Measurements from ENCODE around the gene OSBPL10.
"Not testable (repeated sequence)": the region's sequence is repeated elsewhere in the genome, so short reads cannot be mapped to it uniquely, and the experiment has no call there.

Gene OSBPL10

DNA sequence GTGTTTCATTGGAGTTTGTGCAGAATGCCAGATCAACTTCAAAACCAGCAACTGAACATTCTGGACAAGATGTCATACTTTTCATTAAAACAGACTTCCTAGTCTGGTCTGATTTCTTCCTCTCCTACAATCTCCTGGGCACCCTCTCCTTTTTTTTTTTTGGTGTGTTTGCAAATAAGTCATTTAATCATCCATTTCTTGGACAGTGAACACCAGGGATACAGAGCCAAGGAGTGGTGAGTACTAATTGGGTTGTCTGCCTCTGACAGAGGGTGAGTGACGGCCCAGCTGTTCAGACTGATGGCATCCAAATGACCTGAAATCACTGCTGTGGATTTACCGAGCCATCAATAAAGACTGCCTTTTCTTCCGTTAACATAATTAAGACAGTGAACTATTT is 290.3 kb downstream of the OSBPL10 start:
- Mint-ChIP-seq H3K36me3 (peaks cover 3% of the 10 kb centered on the region), H3K27me3 (no peaks in the 10 kb centered on the region), H3K4me1 (peaks cover 5% of the 10 kb centered on the region), H3K9me3 (peaks cover 6% of the 10 kb centered on the region), H3K27ac (no peak overlapping the region), H3K4me3 (no peak overlapping the region)

DNA sequence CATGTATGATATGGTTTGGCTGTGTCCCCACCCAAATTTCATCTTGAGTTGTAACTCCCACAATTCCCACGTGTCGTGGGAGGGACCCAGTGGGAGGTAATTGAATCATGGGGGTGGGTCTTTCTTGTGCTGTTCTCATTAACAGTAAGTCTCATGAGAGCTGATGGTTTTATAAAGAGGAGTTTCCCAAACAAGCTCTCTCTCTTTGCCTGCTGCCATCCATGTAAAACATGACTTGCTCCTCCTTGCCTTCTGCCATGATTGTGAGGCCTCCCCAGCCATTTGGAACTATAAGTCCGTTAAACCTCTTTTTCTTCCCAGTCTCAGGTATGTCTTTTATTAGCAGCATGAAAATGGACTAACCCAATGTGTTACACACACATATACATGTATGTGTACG is 291.5 kb downstream of the OSBPL10 start:
- H3K4me1 Mint-ChIP-seq, H3K9me3 Mint-ChIP-seq, H3K36me3 Mint-ChIP-seq, H3K27ac Mint-ChIP-seq, H3K4me3 Mint-ChIP-seq, H3K27me3 Mint-ChIP-seq: not testable (repeated sequence)

DNA sequence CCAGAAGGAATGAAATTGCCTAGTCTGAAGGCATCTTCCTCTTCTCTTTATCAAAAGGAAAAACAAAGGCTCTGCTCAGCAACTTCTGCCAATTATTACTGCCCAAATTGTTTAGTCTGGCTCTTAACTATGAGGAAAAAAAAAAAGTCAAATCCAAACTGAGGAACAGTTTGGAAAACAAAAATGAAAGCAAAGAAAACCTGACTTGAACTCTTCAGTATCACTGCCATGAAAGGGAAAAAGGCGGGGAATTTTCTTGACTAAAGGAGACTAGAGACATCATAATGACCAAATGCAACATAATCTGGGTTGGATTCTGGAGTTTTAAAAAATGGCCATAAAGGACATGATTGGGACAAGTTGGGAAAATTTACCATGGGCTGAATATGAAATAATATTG is 292.1 kb downstream of the OSBPL10 start:
- Mint-ChIP-seq H3K36me3 (peaks cover 3% of the 10 kb centered on the region), H3K4me1 (peaks cover 5% of the 10 kb centered on the region), H3K27ac (no peak overlapping the region)

DNA sequence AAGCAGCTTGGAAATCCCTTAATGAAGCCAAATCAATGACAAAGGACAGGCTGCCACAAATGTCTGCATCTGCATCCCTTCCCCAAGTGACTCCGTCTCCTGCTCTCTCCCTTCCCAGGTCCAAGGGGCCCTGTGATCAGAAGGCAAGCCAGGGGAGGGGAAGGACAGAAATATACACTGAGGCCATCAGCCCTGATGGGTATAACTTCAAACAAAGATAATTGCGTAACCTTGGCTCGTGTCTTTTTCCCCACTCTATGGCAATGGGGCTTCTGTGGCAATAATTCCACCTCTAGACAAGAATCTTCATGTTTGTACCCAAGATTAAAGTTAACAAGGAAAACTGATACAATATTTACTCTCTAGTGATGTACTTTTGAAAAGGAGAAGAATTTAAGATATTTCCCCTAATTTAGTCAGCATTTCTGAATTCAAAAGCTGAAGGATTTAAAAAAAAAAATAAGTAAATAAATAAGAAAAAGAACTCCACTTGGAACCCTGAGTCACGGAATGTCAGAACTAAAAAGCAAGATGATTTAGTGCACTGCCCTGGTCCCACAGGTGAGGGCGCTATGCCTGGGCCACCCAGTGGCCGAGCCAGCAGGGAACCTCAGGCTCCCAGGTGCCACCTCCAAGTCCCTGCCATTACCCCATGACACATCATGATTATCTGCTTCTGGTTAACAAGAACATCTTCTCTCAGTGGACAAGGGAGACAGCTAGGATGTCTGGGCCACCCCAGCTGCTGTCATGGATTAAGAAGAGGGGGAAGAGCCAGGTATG is 293.9 kb downstream of the OSBPL10 start:
- peaks cover 5% of the 10 kb centered on the region for H3K4me1 Mint-ChIP-seq
- H3K4me3 Mint-ChIP-seq = no peak overlapping the region
- H3K9me3 Mint-ChIP-seq = peaks cover 6% of the 10 kb centered on the region
- no peak overlapping the region for H3K27ac Mint-ChIP-seq
- H3K36me3 Mint-ChIP-seq = peaks cover 3% of the 10 kb centered on the region
- H3K27me3 Mint-ChIP-seq = no peaks in the 10 kb centered on the region

More for the DNA sequence above, 292.1 kb downstream of the OSBPL10 start:
- Mint-ChIP-seq H3K4me3 (no peak overlapping the region), H3K27me3 (no peaks in the 10 kb centered on the region), H3K9me3 (peaks cover 6% of the 10 kb centered on the region)

DNA sequence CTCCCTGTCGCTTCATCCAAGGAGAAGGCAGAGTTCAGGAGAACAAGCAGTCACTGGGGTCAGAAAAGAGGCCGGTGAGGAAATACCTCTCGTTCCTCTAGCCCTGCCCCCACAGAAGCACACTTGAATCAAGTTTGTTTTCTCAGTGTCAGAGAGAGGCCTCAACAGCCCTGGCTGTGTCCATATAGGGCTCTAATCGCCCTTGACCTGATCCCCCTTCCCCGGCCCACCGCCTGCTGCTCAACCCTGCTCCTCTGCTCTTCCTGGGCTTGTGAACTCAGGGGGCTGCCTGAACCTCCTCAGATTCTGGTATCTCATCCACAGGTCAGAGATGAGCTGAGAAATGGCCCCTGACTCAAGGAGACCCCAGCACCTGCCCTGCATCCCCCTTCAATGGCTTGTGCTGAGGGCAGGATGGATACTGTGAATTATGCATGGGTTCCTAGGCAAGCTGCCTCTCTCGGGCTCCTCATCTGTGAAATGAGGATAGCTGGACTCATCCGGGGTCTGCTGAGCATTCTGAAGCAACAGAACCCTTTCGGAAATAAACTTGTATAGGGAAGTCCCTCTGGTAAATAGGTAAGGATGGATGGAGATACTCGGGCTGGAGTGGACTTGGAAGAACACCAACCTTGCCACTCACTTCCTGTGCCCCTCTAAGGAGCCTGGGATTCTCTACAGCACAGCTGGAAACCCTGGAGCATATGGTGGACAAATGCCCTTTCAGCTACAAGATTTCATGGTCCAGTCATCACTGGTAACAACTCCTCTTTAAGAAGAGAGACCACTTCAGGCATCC is 300.8 kb downstream of the OSBPL10 start:
- no peaks in the 10 kb centered on the region for H3K27me3 Mint-ChIP-seq
- no peaks in the 10 kb centered on the region for H3K36me3 Mint-ChIP-seq

DNA sequence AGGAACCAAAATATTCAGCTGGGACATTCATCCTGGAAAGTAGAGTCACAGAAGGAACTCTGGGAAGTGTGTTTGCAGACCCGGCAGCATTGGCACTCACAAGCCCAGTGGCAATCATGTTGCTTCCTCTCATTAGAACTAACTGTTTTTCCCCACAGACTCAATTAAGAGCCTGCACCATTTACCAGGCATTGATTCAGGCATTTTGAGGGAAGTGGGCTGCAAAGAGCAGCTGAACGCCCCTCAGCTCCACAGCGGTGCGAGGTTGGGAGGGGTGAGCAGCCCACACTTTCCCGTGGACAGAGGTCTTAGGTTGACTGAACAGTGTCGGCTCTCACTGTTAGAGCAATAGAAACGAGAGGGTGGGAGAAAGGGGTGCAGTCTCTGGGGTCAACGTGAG is 304.5 kb downstream of the OSBPL10 start:
- Mint-ChIP-seq H3K36me3 (no peaks in the 10 kb centered on the region), H3K27ac (no peak overlapping the region), H3K4me1 (no peaks in the 10 kb centered on the region), H3K9me3 (no peaks in the 10 kb centered on the region), H3K4me3 (no peak overlapping the region), H3K27me3 (no peaks in the 10 kb centered on the region)

More for the DNA sequence above, 300.8 kb downstream of the OSBPL10 start:
- H3K4me1 Mint-ChIP-seq = no peaks in the 10 kb centered on the region
- no peak overlapping the region for H3K4me3 Mint-ChIP-seq
- no peak overlapping the region for H3K27ac Mint-ChIP-seq
- H3K9me3 Mint-ChIP-seq = no peaks in the 10 kb centered on the region

DNA sequence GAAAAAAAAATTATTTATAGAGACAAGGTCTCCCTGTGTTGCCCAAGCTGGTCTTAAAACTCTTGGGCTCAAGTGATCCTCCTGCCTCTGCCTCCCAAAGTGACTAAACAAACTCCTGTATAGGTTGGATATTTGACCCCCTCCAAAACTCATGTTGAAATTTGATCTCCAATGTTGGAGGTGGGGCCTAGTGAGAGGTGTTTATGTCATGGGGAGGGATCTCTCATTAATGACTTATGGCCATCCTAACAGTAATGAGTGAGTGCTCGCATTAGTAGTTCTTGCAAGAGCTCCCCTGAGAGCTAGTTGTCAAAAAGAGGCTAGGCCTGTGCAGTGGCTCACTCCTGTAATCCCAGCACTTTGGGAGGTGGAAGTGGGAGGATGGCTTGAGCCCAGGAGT is 307.1 kb downstream of the OSBPL10 start:
- no peaks in the 10 kb centered on the region for H3K9me3 Mint-ChIP-seq

DNA sequence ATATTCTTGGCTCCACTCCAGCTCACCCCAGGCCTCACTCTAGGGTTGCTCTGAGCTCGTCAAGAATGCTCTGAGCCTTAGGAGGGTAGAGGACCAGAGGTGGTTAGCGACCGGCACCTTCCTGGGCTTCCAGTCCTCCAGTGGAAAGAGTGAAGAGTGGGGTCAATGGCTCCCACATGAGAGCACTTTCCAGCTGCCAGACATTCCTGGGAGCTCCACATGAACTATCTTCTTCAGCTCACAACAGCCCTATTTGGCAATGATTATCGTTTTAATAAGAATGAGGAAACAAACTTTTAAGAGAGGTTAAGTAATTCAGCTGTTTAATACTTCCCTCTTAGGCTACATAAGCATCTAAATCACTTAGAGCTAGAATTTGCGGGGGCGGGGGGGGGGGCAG is 309.1 kb downstream of the OSBPL10 start:
- Mint-ChIP-seq H3K4me3 (no peak overlapping the region), H3K36me3 (peaks cover 1% of the 10 kb centered on the region), H3K27me3 (no peaks in the 10 kb centered on the region), H3K9me3 (no peaks in the 10 kb centered on the region), H3K27ac (no peak overlapping the region), H3K4me1 (no peaks in the 10 kb centered on the region)

More for the DNA sequence above, 307.1 kb downstream of the OSBPL10 start:
- Mint-ChIP-seq H3K36me3 (peaks cover under 1% of the 10 kb centered on the region), H3K27ac (no peak overlapping the region), H3K4me1 (no peaks in the 10 kb centered on the region), H3K4me3 (no peak overlapping the region), H3K27me3 (no peaks in the 10 kb centered on the region)

DNA sequence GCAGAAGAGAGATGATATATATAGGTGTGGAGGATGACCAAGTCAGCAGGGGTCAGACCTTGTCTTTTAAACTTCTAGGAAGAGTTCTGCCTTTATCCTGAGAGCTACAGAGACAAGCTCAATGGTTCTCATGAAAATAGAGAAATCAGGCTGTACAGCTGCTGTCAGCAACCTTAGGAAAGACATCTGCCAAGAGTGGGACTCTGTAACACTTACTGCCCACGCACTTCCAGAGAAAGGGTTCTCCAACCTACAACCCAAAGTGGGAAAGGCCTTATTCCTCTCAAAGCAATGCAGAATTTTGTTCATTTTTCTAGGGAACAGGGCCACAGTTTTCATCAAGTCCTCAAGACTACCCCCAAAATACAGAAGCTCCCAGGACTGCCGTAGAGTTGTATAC is 309.6 kb downstream of the OSBPL10 start:
- Mint-ChIP-seq H3K9me3 (no peaks in the 10 kb centered on the region), H3K27me3 (no peaks in the 10 kb centered on the region), H3K27ac (no peak overlapping the region), H3K4me3 (no peak overlapping the region), H3K4me1 (no peaks in the 10 kb centered on the region), H3K36me3 (peaks cover 1% of the 10 kb centered on the region)

DNA sequence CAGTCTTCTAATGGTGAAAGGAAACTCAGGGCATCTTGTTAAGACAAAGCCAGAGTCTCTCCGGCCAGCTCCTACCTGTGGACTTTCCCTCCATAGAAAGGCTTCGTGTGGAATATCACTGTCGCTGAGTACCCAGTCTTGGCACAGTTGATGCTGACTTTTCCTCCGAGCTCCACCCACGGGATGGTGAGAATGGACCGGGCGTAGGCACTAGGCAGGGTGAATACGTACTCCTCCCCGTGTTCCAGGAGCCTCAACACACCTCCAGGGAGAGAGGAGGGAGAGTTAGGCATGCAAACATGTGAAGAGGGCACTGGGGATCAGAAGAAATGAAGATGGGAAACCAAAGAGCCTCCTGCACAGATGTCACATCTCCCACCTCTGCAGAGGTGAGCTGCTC is 310.3 kb downstream of the OSBPL10 start:
- no peaks in the 10 kb centered on the region for H3K27me3 Mint-ChIP-seq

DNA sequence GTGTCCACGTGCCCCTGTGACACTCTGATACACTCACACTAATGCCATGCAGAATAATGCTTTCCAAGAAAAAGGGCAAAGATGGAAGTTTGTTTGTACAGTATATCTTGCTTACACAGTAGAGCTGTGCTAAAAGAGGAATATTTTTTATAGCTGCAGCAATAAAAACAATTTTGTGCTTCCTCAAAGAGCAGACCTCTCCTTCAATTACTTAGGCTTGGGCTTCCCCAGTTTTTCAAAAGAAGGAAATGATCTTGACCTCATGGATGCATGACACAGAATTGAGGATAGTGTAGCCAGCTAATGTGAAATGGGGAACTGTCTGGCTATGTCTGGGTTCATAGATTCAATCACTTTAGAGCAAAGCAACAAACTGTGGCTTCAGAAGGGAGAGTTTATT is 310.9 kb downstream of the OSBPL10 start:
- H3K4me1 Mint-ChIP-seq = no peaks in the 10 kb centered on the region
- H3K36me3 Mint-ChIP-seq = peaks cover 1% of the 10 kb centered on the region
- no peaks in the 10 kb centered on the region for H3K27me3 Mint-ChIP-seq
- no peaks in the 10 kb centered on the region for H3K9me3 Mint-ChIP-seq
- no peak overlapping the region for H3K27ac Mint-ChIP-seq
- H3K4me3 Mint-ChIP-seq = no peak overlapping the region

More for the DNA sequence above, 310.3 kb downstream of the OSBPL10 start:
- Mint-ChIP-seq H3K9me3 (no peaks in the 10 kb centered on the region), H3K27ac (no peak overlapping the region), H3K36me3 (peaks cover 1% of the 10 kb centered on the region), H3K4me3 (no peak overlapping the region), H3K4me1 (no peaks in the 10 kb centered on the region)

DNA sequence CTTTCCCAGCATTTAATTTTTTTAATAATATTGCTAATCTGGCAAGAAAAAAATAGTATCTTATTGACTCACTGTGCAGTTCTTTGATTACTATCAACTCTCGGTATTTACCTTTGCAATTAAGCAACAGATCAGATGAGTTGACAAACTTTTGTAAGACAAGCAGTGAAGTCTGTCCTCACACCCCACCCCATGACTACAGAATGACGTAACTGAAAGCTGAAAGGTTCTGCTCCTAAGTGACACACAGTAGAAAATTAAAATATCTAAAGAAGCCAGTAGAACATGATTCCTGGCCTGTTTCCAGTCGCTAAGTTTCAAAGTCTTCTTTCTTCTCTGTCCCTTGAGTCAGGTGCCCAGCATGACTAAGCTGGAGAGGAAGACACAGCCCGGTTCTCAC is 312.8 kb downstream of the OSBPL10 start:
- H3K4me3 Mint-ChIP-seq = no peak overlapping the region
- H3K27ac Mint-ChIP-seq = no peak overlapping the region
- H3K27me3 Mint-ChIP-seq = no peaks in the 10 kb centered on the region
- no peaks in the 10 kb centered on the region for H3K4me1 Mint-ChIP-seq
- no peaks in the 10 kb centered on the region for H3K9me3 Mint-ChIP-seq
- H3K36me3 Mint-ChIP-seq = peaks cover 1% of the 10 kb centered on the region

DNA sequence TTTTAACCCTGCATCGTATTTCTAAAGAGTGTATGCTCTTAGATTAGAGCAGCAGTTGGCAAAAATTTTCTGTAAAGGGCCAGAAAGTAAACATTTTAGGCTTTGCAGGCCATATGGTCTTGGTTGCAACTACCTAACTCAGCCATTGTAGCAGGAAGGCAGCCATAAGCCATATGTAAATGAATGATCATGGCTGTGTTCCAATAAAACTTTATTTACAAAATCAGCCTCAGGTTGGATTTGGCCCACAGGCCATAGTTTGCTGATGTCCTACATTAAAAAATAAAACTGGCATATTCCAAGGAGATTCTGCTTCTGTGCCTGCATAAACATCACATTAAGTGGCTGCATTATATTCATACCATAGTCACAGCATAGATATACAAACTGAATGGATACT is 313.5 kb downstream of the OSBPL10 start:
- no peaks in the 10 kb centered on the region for H3K27me3 Mint-ChIP-seq
- no peaks in the 10 kb centered on the region for H3K9me3 Mint-ChIP-seq
- peaks cover 1% of the 10 kb centered on the region for H3K36me3 Mint-ChIP-seq
- no peak overlapping the region for H3K27ac Mint-ChIP-seq
- no peaks in the 10 kb centered on the region for H3K4me1 Mint-ChIP-seq
- no peak overlapping the region for H3K4me3 Mint-ChIP-seq

DNA sequence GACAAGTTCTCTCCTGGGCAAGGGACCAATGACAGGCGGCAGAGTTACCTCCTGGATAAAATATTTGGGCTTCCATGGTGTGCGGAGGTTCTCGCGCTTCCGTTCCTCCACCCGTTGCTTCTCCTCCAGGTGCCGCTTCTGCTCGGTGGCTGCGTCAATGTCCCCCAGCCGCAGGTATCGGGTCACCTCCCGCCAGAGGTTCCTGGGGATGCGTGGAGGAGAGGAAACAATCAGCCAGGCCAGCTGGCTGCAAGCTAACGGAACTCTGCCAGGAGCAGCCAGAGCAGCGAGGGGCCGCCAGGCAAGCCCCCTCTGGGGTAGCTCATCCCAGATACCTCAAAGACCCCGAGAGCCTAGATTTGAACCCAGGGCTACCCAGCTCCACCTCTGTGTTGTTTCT is 317.0 kb downstream of the OSBPL10 start:
- H3K4me1 Mint-ChIP-seq = no peaks in the 10 kb centered on the region
- H3K9me3 Mint-ChIP-seq = peaks cover under 1% of the 10 kb centered on the region
- H3K4me3 Mint-ChIP-seq = no peak overlapping the region
- H3K36me3 Mint-ChIP-seq = peaks cover 1% of the 10 kb centered on the region
- no peak overlapping the region for H3K27ac Mint-ChIP-seq
- H3K27me3 Mint-ChIP-seq = no peaks in the 10 kb centered on the region

DNA sequence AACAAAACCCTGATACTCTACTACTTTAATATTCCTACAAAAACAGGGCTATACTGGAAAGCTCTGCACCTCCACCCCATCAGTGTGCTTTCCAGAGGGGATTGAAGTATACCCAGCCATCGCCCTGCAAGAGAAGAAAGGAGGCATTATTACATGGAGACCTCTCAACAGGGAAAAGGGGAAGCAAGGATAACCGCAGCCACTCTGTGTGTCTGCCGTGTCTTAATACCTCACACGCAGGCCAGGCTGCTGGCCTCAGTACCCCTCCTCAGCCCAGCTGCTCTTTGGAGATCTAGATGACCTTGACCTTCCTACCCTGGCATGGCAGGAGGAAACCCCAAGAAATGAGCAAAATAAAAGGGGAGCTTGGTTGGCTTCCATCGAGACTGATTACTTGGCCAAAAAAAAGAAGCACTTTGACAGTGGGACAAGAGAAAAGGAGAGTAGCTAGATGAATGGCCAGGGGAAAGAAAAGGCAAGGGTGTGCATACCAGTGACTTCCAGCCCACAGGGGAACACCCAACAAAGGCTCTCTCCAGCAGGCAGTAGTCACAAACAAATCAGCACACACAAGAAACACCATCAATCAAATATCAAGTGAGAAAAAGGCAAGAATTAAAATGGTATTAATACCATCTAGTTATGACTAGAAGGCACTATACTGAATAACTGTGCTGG is 318.9 kb downstream of the OSBPL10 start:
- H3K36me3 Mint-ChIP-seq = peaks cover 9% of the 10 kb centered on the region
- no peaks in the 10 kb centered on the region for H3K4me1 Mint-ChIP-seq
- no peaks in the 10 kb centered on the region for H3K27me3 Mint-ChIP-seq
- H3K9me3 Mint-ChIP-seq = peaks cover 17% of the 10 kb centered on the region
- H3K4me3 Mint-ChIP-seq = no peak overlapping the region
- no peak overlapping the region for H3K27ac Mint-ChIP-seq

DNA sequence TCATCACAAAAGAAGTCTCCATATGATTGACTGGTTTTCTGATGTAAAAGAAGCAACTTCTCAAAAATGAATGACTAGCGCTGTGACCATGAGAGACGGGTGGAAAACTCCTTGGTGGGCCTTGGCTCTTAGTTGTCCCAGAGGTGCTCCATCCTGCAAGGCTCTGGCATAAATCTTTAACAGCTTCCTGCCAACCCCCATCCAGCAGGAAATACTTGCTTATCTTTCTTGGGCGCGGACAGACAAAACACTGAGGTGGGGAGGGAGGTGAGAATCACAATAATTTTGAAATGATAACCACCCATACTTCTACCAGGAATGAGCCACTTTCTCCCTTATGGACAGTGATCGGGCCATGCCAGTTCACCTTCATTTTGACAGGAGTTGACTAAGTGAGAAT is 319.8 kb downstream of the OSBPL10 start:
- H3K4me1 Mint-ChIP-seq = no peaks in the 10 kb centered on the region
- peaks cover 10% of the 10 kb centered on the region for H3K36me3 Mint-ChIP-seq
- no peaks in the 10 kb centered on the region for H3K27me3 Mint-ChIP-seq
- no peak overlapping the region for H3K4me3 Mint-ChIP-seq
- H3K27ac Mint-ChIP-seq = no peak overlapping the region
- H3K9me3 Mint-ChIP-seq = peaks cover 22% of the 10 kb centered on the region
